ENCODE measurements around the gene ZNF275. TPM values are rescaled to one million over a fixed set of nuclear protein-coding genes. Genes with fewer than 3 reads are reported as not detected.

Gene ZNF275
- total and polyA plus RNA-seq, 2 of the 8 experiments (the other 6 are each of a cell fraction or from before 2014, with no cell fraction given): 8.2 to 9.1 TPM

DNA sequence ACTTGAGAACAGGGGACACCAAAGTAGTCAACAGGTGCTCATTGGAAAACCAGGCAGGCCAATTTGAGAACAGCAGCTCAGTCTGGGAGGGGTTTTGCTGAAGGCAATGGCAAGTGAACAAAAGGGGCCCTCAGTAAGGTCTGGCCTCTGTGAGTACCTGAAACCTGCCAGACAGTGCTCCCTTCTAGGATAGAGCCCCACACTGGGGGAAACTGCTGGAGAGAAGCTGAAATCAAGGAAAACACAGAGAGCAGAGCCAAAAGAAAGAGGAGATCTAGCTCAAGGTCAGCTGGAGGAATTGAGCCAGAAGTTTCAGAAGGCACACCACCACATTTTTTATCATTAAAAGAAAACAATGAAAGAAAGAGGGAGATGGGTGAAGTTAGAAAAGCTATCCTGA lies 39.0 kb downstream of the ZNF275 start:
- no peak overlapping the region for H3K9ac ChIP-seq (replicated peaks in 1 of 4; ENCODE audit: extremely low read depth in 1 of 4, low read depth in 3 of 4, low read length in 3 of 4)
- H2BK12ac ChIP-seq (ENCODE audit: low read depth, low read length): no peak overlapping the region
- H3K14ac ChIP-seq (ENCODE audit: insufficient read length): no peak overlapping the region
- H3K4me1 ChIP-seq (replicated peaks in 1 of 4; ENCODE audit: control insufficient read depth in 3 of 4, insufficient read depth in 4 of 4, low read length in 3 of 4): peaks cover 0 to 3% (median 0%) of the 10 kb centered on the region in 4 experiments; a peak in 1 of 7 replicates
- ChIA-PET CTCF (ENCODE audit: partially characterized antibody) (interaction anchor here (0.7 kb wide), 1 partner anchor 341 kb away, joined by 4 read pairs; no protein-coding TSS in a partner anchor), POLR2A (ENCODE audit: partially characterized antibody) (no interaction called here)
- H4K5ac ChIP-seq (ENCODE audit: insufficient read length, low read depth, low read length): no peak overlapping the region
- H3K79me1 ChIP-seq (ENCODE audit: low read depth, low read length): no peaks in the 10 kb centered on the region
- no peak overlapping the region for H2BK120ac ChIP-seq (replicated peaks; ENCODE audit: low read depth, low read length)
- H3K27ac ChIP-seq (ENCODE audit: low read depth, low read length): no peak overlapping the region
- H3K23me2 ChIP-seq (ENCODE audit: low read depth, low read length): no peaks in the 10 kb centered on the region
- no peak for DNase-seq (ENCODE audit: low read depth in 1 of 2, low spot score in 2 of 2)
- no peak overlapping the region for H3K4me3 ChIP-seq (ENCODE audit: extremely low read depth in 1 of 4, insufficient read depth in 2 of 4, low read depth in 3 of 4, low read length in 4 of 4)
- H3K27me3 ChIP-seq (replicated peaks in 1 of 4; ENCODE audit: control insufficient read depth in 3 of 4, extremely low read depth in 1 of 4, insufficient read depth in 3 of 4, low read length in 3 of 4): no peaks in the 10 kb centered on the region
- H4K20me1 ChIP-seq (replicated peaks in 1 of 2; ENCODE audit: control insufficient read depth in 1 of 2, insufficient read depth in 2 of 2, low read length in 2 of 2): no peaks in the 10 kb centered on the region
- no peak overlapping the region for H4K8ac ChIP-seq (ENCODE audit: extremely low read depth, insufficient read depth, low read length)
- FAIRE-seq: no peak
- no peak overlapping the region for H3K56ac ChIP-seq (replicated peaks; ENCODE audit: insufficient read length, low read depth, low read length)
- H4K91ac ChIP-seq (replicated peaks; ENCODE audit: insufficient read length, low read length): no peak overlapping the region
- no peaks in the 10 kb centered on the region for H3K9me3 ChIP-seq (ENCODE audit: insufficient read depth in 2 of 2, low read depth in 1 of 2, low read length in 1 of 2)
- no peak overlapping the region for H3K4me2 ChIP-seq (ENCODE audit: insufficient read depth in 1 of 2, low read depth in 2 of 2, low read length in 2 of 2)
- TF ChIP-seq POU5F1 (IDR thresholded peaks at IDR 0.05; ENCODE audit: low read depth, low read length): no peak
- no peak for TF ChIP-seq TBP (IDR thresholded peaks at IDR 0.05; ENCODE audit: low read depth, low read length)
- H3K4ac ChIP-seq (replicated peaks; ENCODE audit: insufficient read length, low read depth, low read length): no peak overlapping the region
- H3K79me2 ChIP-seq (ENCODE audit: control insufficient read depth in 1 of 2, insufficient read depth in 2 of 2, low read length in 2 of 2): no peaks in the 10 kb centered on the region
- H3K18ac ChIP-seq (ENCODE audit: extremely low read depth, low read length): no peak overlapping the region
- no peak overlapping the region for H2AFZ ChIP-seq (ENCODE audit: low read length)
- no peak overlapping the region for H2BK20ac ChIP-seq (ENCODE audit: low read length)
- H3K36me3 ChIP-seq (ENCODE audit: control insufficient read depth in 2 of 4, insufficient read depth in 4 of 4, low read length in 3 of 4): no peaks in the 10 kb centered on the region
- H3K23ac ChIP-seq (ENCODE audit: insufficient read length): no peak overlapping the region
- no peak overlapping the region for H2BK5ac ChIP-seq (ENCODE audit: low read depth, low read length)
- no peak overlapping the region for H2BK15ac ChIP-seq (ENCODE audit: low read length)
- H2AK5ac ChIP-seq (ENCODE audit: low read depth, low read length): no peak overlapping the region

Measured in H1 (cell line).